Uterus (tissue), 4 donors: ENCODE data around the gene GIPC3. TPM values are rescaled to one million over a fixed set of nuclear protein-coding genes. Genes with fewer than 3 reads are reported as not detected.

ENCODE experiments used
- DNase-seq, 2 donors: peaks; one replicate each; pipeline ENCODE4 v3.0.0-alpha.2; 2019 to 2020
- H3K27ac ChIP-seq, 2 donors: fragments of 200-600 bp; sonication (generic); 1 replicate in 1 of 2; 2 replicates in 1 of 2; pipeline ENCODE4 v1.5.1; 2016 to 2018
- H3K27me3 ChIP-seq, 2 donors: fragments of 200-600 bp; sonication (generic); one replicate each; pipeline ENCODE4 v1.5.1; 2018 to 2019; ENCODE audit warnings: control low read depth in 1 of 2
- H3K36me3 ChIP-seq, 2 donors: fragments of 200-600 bp; sonication (generic); one replicate each; pipeline ENCODE4 v1.5.1; 2019; ENCODE audit warnings: control low read depth in 1 of 2
- H3K4me1 ChIP-seq, 2 donors: fragments of 200-600 bp; sonication (generic); one replicate each; pipeline ENCODE4 v1.5.1; 2018 to 2019; ENCODE audit warnings: control low read depth in 1 of 2
- H3K4me3 ChIP-seq, 2 donors: fragments of 200-600 bp; sonication (generic); 1 replicate in 1 of 2; 2 replicates in 1 of 2; pipeline ENCODE4 v1.5.1; 2018 to 2019; ENCODE audit warnings: mild to moderate bottlenecking in 1 of 2
- H3K9me3 ChIP-seq, 2 donors: fragments of 200-600 bp; sonication (generic); one replicate each; pipeline ENCODE4 v1.5.1; 2019; ENCODE audit warnings: control low read depth in 1 of 2
- CTCF ChIP-seq, 4 experiments: fragments of 200-600 bp in 2 of 4; fragments of 450-650 bp in 2 of 4; sonication (generic) in 2 of 4; IDR thresholded peaks; one replicate each; pipeline ENCODE4 v1.5.1; 2016 to 2019; ENCODE audit warnings: antibody characterized with exemption in 4 of 4, mild to moderate bottlenecking in 2 of 4, moderate library complexity in 1 of 4
- POLR2A ChIP-seq, 2 donors: fragments of 450-650 bp; IDR thresholded peaks; one replicate each; pipeline ENCODE4 v1.6.1; 2016; ENCODE audit warnings: antibody characterized with exemption in 2 of 2, mild to moderate bottlenecking in 1 of 2, moderate library complexity in 1 of 2
- intact Hi-C: fragments of 100-400 bp; cut with DNase I; formaldehyde crosslinking; loops from one replicate; pipeline ENCODE4 v1.15.1; 2023; ENCODE audit warnings: low total_unique reads
- total RNA-seq, 4 donors: library from RNA; depleted of rRNA in 3 of 4; stranded (reverse); fragments of >200 nt in 3 of 4; gene quantifications; one replicate each; pipeline versions ENCODE4 v1.1.0 to v1.2.4, GENCODE V29; 2014 to 2023
- donor health status: DM: yes; HTN: yes; CAD: no.

Gene GIPC3
- total RNA-seq, 4 donors from 2014 or later: 0.07 to 4.0 TPM; not detected in 2

GRCh38 chr19:3617463-3617862, 32.2 kb downstream of the GIPC3 start:
- Histone ChIP-seq H3K9me3 (no peaks in the 10 kb centered on the region), H3K4me3 (no peak overlapping the region), H3K27me3 (no peaks in the 10 kb centered on the region), H3K27ac (no peak overlapping the region), H3K36me3 (no peaks in the 10 kb centered on the region), H3K4me1 (no peaks in the 10 kb centered on the region)
- intact Hi-C loops: loop anchor here (10.0 kb wide), 1 partner anchor 63 kb away; the partner anchor contains the start of gene MFSD12
- TF ChIP-seq POLR2A (IDR thresholded peaks at IDR 0.05) (no peak), CTCF (IDR thresholded peaks at IDR 0.05) (no peak)
- DNase-seq: peak in 1 of 2 donors; percentile 16

- Histone ChIP-seq H3K27me3 (no peaks in the 10 kb centered on the region), H3K4me3 (no peak overlapping the region), H3K4me1 (no peaks in the 10 kb centered on the region), H3K36me3 (no peaks in the 10 kb centered on the region), H3K27ac (peak overlapping the region in 1 of 2 donors; percentile 20), H3K9me3 (no peaks in the 10 kb centered on the region)
- peak in 1 of 2 donors; percentile 15 for TF ChIP-seq POLR2A (IDR thresholded peaks at IDR 0.05)
- TF ChIP-seq CTCF (IDR thresholded peaks at IDR 0.05): peak; percentile 90 to 96 (median 96)
- intact Hi-C loops: loop anchor here (10.0 kb wide), 1 partner anchor 63 kb away; the partner anchor contains the start of gene MFSD12
- DNase-seq: peak; percentile 64 to 78
Measured at GRCh38 chr19:3618144-3618810, 33.0 kb downstream of the GIPC3 start.

GRCh38 chr19:3618811-3619630, 33.7 kb downstream of the GIPC3 start:
- peak in 1 of 2 donors; percentile 40 for DNase-seq
- Histone ChIP-seq H3K9me3 (no peaks in the 10 kb centered on the region), H3K27ac (no peak overlapping the region), H3K27me3 (no peaks in the 10 kb centered on the region), H3K36me3 (no peaks in the 10 kb centered on the region), H3K4me3 (no peak overlapping the region), H3K4me1 (no peaks in the 10 kb centered on the region)
- TF ChIP-seq CTCF (IDR thresholded peaks at IDR 0.05): peak in 1 of 4 experiments; percentile 2
- no peak for TF ChIP-seq POLR2A (IDR thresholded peaks at IDR 0.05)
- intact Hi-C loops: loop anchor here (10.0 kb wide), 1 partner anchor 64 kb away; the partner anchor contains the start of gene MFSD12

GRCh38 chr19:3619631-3620012, 34.3 kb downstream of the GIPC3 start:
- Histone ChIP-seq H3K27me3 (no peaks in the 10 kb centered on the region), H3K9me3 (no peaks in the 10 kb centered on the region), H3K36me3 (no peaks in the 10 kb centered on the region), H3K27ac (no peak overlapping the region), H3K4me3 (no peak overlapping the region), H3K4me1 (peaks cover 0 to 3% of the 10 kb centered on the region in 2 donors)
- no peak for DNase-seq
- TF ChIP-seq CTCF (IDR thresholded peaks at IDR 0.05) (no peak), POLR2A (IDR thresholded peaks at IDR 0.05) (no peak)
- intact Hi-C loops: loop anchor here (10.0 kb wide), 1 partner anchor 65 kb away; the partner anchor contains the start of gene MFSD12
